Ovary (tissue), 9 donors: ENCODE results near the gene TMEM100. TPM values are rescaled to one million over a fixed set of nuclear protein-coding genes. Genes with fewer than 3 reads are reported as not detected.

Experiments used
- DNase-seq, 5 donors: peaks; one replicate each; pipeline ENCODE4 v3.0.0-alpha.2; 2019 to 2020
- H3K27ac ChIP-seq, 2 donors: fragments of 200-600 bp; one replicate each; pipeline versions ENCODE4 v1.5.1 to v1.8.0; 2019 to 2022
- H3K27me3 ChIP-seq: fragments of 200-600 bp; one replicate; pipeline ENCODE4 v1.8.0; 2022
- H3K36me3 ChIP-seq: fragments of 200-600 bp; sonication (generic); one replicate; pipeline ENCODE4 v1.5.1; 2019
- H3K4me1 ChIP-seq: one replicate; pipeline ENCODE4 v1.8.1; 2013; ENCODE audit warnings: mild to moderate bottlenecking, moderate library complexity; ENCODE audit not compliant: insufficient read depth
- H3K4me3 ChIP-seq: fragments of 200-600 bp; sonication (generic); one replicate; pipeline ENCODE4 v1.5.1; 2017
- H3K9me3 ChIP-seq, 2 donors: fragments of 200-600 bp in 1 of 2; sonication (generic) in 1 of 2; one replicate each; pipeline versions ENCODE4 v1.5.1 to v1.8.1; 2013 to 2019; ENCODE audit warnings: mild to moderate bottlenecking in 1 of 2, moderate library complexity in 1 of 2
- CTCF ChIP-seq, 3 donors: fragments of 450-650 bp in 2 of 3; fragments of 200-600 bp in 1 of 3; IDR thresholded peaks; one replicate each; pipeline versions ENCODE4 v1.5.1 to v1.8.0; 2016 to 2022; ENCODE audit warnings: antibody characterized with exemption in 3 of 3, mild to moderate bottlenecking in 1 of 3
- EP300 ChIP-seq: sonication (generic); formaldehyde crosslinking; IDR thresholded peaks from one replicate; pipeline ENCODE4 v1.6.1; 2017; ENCODE audit warnings: antibody characterized with exemption
- POLR2A ChIP-seq: fragments of 450-650 bp; IDR thresholded peaks from one replicate; pipeline ENCODE4 v1.6.1; 2017; ENCODE audit warnings: antibody characterized with exemption, mild to moderate bottlenecking, moderate library complexity
- WGBS, 3 donors: extraction: QIAGEN DNeasy Blood & Tissue Kit in 1 of 3; methylation state at CpG; one replicate each; pipeline versions ENCODE4 v1.1.5 to v1.1.7; 2013 to 2017; 5-methylcytosine and 5-hydroxymethylcytosine counted together
- intact Hi-C, 4 donors: fragments of 100-400 bp; cut with DNase I; formaldehyde crosslinking; loops; one replicate each; pipeline versions ENCODE4 v1.11.0 to v1.15.1; 2022 to 2023
- polyA plus RNA-seq, 2 donors: library from polyadenylated mRNA; stranded (reverse); fragments of 200-250 nt in 1 of 2; fragments of 350-450 nt in 1 of 2; fragmentation: Illumina TruSeq in 1 of 2; extraction: RNeasy Lipid Tissue Mini Kit (QIAGEN cat#74804) in 1 of 2; gene quantifications; one replicate each; pipeline ENCODE4 v1.2.3, GENCODE V29; 2013 to 2014
- total RNA-seq, 7 donors: library from RNA; depleted of rRNA in 2 of 7; stranded (reverse); fragments of >200 nt in 2 of 7; fragmentation: NEBNext Ultra II Directional in 3 of 7; extraction: Animal tissue kit (Norgen Biotek cat#: 25700) in 3 of 7; gene quantifications; one replicate each; pipeline versions ENCODE4 v1.1.0 to v1.2.4, GENCODE V29; 2016 to 2023
- donor health status: DM: no; HTN: no; CAD: no; lungs with moderate emphysema.
- donor health status: DM: no; HTN: no; CAD: no.
- donor health status: Bipolar disorder and iron deficiency.
- donor health status: DM: yes; HTN: yes; CAD: no.
- donor health status: DM: no; HTN: no; CAD: no.
- donor health status: DM: yes; HTN: yes; CAD: no.

The TMEM100 gene
- total and polyA plus RNA-seq, 9 donors = 9.0 to 88.2 (median 17.8) TPM

- Histone ChIP-seq H3K27me3 (no peaks in the 10 kb centered on the region), H3K9me3 (no peaks in the 10 kb centered on the region), H3K27ac (no peak overlapping the region), H3K36me3 (no peaks in the 10 kb centered on the region), H3K4me3 (no peak overlapping the region), H3K4me1 (no peaks in the 10 kb centered on the region)
- no peak for DNase-seq
- no peak for TF ChIP-seq CTCF (IDR thresholded peaks at IDR 0.05)
- TF ChIP-seq POLR2A = no peak
- no peak for TF ChIP-seq EP300
- 81 to 86% (median 82%) methylated on average over 4 of the region's 4 CpGs for WGBS, 3 donors
- intact Hi-C loops = loop anchor here in 3 of 4 donors (10.0 kb wide), 1 partner anchor 66 kb away; no protein-coding TSS in a partner anchor
These were observed 11.7 kb downstream of the TMEM100 start for GRCh38 chr17:55710829-55711496.

- Histone ChIP-seq H3K27me3 (no peaks in the 10 kb centered on the region), H3K4me1 (no peaks in the 10 kb centered on the region), H3K27ac (no peak overlapping the region), H3K4me3 (no peak overlapping the region), H3K9me3 (no peaks in the 10 kb centered on the region), H3K36me3 (no peaks in the 10 kb centered on the region)
- 76 to 92% (median 91%) methylated on average over 3 of the region's 3 CpGs for WGBS, 3 donors
- DNase-seq = no peak
- no peak for TF ChIP-seq POLR2A
- no peak for TF ChIP-seq CTCF (IDR thresholded peaks at IDR 0.05)
- TF ChIP-seq EP300 = no peak
- intact Hi-C loops = loop anchor here in 3 of 4 donors (10.0 kb wide), 1 partner anchor 66 kb away; no protein-coding TSS in a partner anchor
These were observed 12.3 kb downstream of the TMEM100 start for GRCh38 chr17:55710410-55710809.

GRCh38 chr17:55709984-55710383, 12.7 kb downstream of the TMEM100 start:
- WGBS, 3 donors = 82 to 88% (median 86%) methylated on average over 4 of the region's 4 CpGs
- intact Hi-C loops = loop anchor here in 3 of 4 donors (10.0 kb wide), 1 partner anchor 65 kb away; no protein-coding TSS in a partner anchor
- H3K4me3 ChIP-seq = no peak overlapping the region
- H3K9me3 ChIP-seq = no peaks in the 10 kb centered on the region
- TF ChIP-seq CTCF (IDR thresholded peaks at IDR 0.05) (no peak), EP300 (no peak), POLR2A (no peak)
- no peaks in the 10 kb centered on the region for H3K4me1 ChIP-seq
- no peaks in the 10 kb centered on the region for H3K27me3 ChIP-seq
- no peaks in the 10 kb centered on the region for H3K36me3 ChIP-seq
- no peak overlapping the region for H3K27ac ChIP-seq
- no peak for DNase-seq

- H3K27ac ChIP-seq = no peak overlapping the region
- no peaks in the 10 kb centered on the region for H3K27me3 ChIP-seq
- H3K4me1 ChIP-seq = no peaks in the 10 kb centered on the region
- intact Hi-C loops = no loop called here
- TF ChIP-seq CTCF (IDR thresholded peaks at IDR 0.05) = no peak
- no peak for TF ChIP-seq EP300
- no peak for TF ChIP-seq POLR2A
- no peak overlapping the region for H3K4me3 ChIP-seq
- DNase-seq = no peak
- no peaks in the 10 kb centered on the region for H3K9me3 ChIP-seq
- no peaks in the 10 kb centered on the region for H3K36me3 ChIP-seq
- 88 to 92% (median 91%) methylated on average over 7 of the region's 7 CpGs for WGBS, 3 donors
These were observed 13.2 kb downstream of the TMEM100 start for GRCh38 chr17:55709440-55709839.
